Measurements from ENCODE around the gene AP2S1.
"Not testable (repeated sequence)": the region's sequence is repeated elsewhere in the genome, so short reads cannot be mapped to it uniquely, and the experiment has no call there.

AP2S1 gene

GRCh38 chr19:46866407-46867136 lies 15.9 kb upstream of the AP2S1 start:
- no peak for DNase-seq

GRCh38 chr19:46863818-46864629 lies 13.4 kb upstream of the AP2S1 start:
- DNase-seq, result no peak

GRCh38 chr19:46862974-46863632 lies 12.5 kb upstream of the AP2S1 start:
- DNase-seq, result no peak

- DNase-seq, result no peak
Measured at GRCh38 chr19:46862503-46862834, 11.8 kb upstream of the AP2S1 start.

DNA sequence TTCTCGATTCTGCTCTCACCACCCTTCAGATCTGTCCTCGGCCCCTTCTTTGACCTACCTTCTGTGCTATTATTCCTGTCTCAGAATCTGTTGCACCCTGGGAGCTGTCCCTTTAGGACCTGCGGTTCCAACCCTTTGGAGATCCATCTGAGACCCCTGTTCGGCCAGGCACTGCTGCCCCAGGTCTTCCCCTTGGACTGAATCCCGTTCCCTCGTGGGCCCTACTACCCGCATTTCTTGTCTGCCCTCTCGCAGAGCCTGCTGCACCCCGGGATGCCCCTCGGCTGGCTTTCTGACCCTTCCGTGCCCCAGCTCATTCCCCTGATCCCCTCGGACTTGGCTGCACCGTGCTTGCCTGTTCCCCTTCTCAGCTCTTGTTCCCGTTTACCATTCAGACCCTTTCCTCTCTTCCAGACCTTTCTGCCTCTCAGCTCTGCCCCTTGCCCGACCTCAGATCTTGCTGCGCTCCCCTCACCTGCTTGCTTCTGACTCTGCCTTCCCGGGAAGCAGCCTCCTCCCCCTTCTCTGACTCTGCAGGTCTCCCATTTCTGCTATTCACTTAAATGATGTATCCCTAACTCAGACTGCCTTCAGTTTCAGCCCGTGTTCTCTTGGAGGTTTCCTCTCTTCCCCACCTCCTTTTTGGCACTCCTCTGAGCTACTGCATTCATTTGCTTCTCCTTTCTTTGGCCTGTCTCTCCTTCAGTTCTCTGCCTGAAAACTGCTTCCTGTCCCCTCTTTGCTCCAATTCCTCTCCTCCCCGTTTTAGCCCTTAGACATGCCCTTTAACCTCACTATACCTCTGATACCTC lies 11.3 kb upstream of the AP2S1 start:
- peak; percentile 64 for DNase-seq

GRCh38 chr19:46860846-46861690 lies 10.4 kb upstream of the AP2S1 start, which contains the start of gene ARHGAP35:
ARHGAP35 (plus strand) TSS chr19:46860997; CDS start chr19:46918676, 57,679 bp downstream.
- DNase-seq, result peak; percentile 69

GRCh38 chr19:46860125-46860845 lies 9.6 kb upstream of the AP2S1 start:
- peak; percentile 96 for DNase-seq

DNA sequence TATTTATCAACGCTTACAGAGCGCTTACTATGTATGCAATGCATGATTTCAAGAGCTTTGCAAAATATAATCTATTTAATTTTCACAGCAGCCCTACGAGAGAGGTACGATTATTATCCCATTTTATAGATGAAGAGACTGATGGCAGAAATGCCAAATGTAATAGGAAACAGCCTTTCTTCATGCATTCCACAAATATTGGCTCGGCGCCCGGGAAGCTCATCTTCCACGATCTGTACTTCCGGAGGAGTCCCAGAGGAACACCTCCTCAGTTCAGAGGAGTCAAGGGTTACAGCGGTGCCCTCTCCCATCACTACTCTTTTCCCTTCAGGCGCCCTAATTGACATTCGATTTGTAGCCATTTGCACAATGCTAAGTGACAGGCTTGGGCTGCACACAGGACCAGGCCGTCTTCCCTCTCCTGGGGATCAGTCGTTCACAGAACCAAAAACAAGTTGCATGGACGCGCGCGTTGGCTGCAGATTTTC lies 9.0 kb upstream of the AP2S1 start:
- no peak for DNase-seq

DNA sequence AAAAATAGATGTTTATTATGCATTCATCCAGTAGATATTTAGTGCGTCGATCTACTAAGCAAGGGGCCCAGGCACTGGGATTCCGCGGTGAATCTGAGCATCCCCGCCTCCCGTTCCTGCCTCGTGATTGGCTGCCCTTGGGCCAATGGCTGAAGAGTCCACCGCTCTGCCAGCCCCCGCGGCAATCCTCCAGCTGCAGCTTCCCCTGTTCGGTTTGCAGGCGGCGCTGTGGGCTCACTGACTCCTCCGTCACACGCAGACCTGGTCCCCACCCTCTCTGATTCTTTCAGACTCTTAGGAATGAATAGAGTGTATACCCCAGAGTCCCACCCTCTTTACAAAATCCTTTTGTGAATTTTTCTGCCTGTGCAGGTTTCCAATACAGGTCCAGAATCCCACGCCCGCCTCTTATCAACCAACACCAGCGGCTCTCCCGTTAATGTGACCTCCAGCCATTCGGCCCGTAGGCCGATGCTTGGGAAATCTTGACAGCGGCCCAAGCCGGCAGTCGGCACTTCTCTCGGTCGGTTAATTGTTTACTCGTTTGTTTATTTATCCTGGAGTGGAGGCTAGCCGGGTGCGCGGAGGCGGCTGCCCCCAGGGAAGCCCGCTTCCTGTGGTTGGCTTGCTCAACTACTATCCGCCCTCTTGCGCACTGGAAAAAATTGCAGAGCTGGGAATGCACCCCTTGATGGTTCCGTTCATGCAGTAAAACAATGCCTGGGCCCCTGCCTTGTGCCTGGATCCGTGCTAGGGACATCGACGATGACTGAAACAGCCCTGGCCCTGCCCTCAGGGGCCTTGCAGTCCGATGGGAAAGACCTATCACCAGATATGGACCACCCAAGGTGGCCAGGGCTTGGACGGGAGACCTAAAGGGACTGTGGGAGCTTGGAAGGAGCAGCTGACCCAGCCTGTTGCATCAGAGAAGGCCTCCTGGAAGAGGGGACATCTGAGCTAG lies 5.7 kb upstream of the AP2S1 start:
- peak; percentile 92 for DNase-seq

DNA sequence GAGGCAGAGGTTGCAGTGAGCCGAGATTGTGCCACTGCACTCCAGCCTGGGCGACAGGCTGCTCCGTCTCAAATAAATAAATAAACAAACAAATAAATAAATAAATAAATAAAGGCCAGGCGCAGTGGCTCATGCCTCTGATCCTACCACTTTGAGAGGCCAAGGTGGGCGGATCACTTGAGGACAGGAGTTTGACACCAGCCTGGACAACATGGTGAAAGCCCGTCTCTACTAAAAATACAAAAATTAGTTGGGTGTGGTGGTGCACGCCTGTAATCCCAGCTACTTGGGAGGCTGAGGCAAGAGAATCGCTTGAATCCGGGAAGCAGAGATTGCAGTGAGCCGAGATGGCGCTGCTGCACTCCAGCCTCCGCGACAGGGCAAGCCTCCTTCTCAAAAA lies 4.1 kb upstream of the AP2S1 start:
- not testable (repeated sequence) for DNase-seq

- no peak for DNase-seq
Measured at GRCh38 chr19:46852830-46853229, 2.2 kb upstream of the AP2S1 start.

DNA sequence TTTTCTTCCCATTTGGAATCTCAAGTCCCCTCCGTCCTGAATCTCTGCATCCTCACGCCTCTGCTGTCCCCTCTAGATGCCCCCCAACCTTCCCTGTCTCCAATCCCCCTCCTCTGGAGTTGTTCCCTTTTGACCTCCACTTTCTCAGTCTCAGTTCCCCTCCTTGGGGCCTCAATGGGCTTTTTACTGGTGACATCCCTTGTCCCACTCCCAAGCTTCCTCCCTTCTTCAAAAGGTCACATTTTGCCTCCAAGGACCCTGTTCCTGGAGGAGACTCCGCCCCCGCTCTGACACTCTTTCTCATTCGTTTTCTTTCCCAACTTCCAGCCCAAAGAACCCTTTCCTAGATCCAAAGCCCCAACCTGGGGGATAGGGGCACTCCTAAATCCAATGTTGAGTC lies 1.0 kb downstream of the AP2S1 start:
- no peak for DNase-seq

DNA sequence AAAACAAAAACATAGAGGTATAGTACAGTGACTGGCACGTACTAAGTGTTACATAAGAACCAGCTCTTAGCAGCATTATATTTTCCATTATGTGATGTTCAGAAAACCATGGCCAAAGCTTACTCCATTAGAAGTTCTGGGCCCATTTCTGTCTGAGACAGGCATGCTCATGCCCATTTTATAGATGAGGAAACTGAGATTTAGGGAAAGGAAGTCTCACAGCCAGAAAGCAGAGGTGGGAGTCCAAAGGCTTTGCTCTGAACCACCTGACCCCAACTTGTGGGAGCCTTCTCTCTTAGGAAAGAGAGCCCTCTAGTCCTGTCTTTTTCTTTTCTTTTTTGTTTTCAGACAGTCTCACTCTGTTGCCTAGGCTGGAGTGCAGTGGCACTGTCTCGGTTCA lies 2.3 kb downstream of the AP2S1 start:
- DNase-seq, result no peak

GRCh38 chr19:46847528-46847927 lies 3.1 kb downstream of the AP2S1 start:
- no peak for DNase-seq

DNA sequence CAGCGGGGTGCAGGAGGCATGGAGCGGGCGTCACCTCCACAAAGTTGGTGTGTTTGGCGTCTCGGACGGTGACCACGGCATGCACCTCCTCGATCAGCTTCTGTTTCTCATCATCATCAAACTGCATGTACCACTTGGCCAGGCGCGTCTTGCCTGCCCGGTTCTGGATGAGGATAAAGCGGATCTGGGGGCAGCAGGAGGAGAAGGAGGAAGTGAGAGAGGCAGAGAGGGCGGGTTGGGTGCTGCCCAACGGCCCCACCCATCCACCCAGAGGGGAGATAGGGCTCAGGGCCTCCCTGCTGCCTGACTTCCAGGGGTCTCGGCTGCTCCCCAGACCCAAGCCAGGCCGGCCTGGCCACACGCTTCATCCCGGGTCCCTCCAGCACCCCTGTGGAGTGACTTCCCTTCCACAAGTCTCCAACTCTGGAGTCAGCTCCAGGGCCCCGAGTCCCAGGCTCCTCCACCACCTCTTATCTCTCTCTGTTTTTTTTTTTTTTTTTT lies 4.6 kb downstream of the AP2S1 start:
- DNase-seq, result no peak

- DNase-seq, result no peak
Measured at GRCh38 chr19:46844067-46844489, 6.6 kb downstream of the AP2S1 start.

GRCh38 chr19:46842791-46843190 lies 7.9 kb downstream of the AP2S1 start:
- no peak for DNase-seq

GRCh38 chr19:46841458-46842083 lies 9.1 kb downstream of the AP2S1 start:
- DNase-seq, result no peak

DNA sequence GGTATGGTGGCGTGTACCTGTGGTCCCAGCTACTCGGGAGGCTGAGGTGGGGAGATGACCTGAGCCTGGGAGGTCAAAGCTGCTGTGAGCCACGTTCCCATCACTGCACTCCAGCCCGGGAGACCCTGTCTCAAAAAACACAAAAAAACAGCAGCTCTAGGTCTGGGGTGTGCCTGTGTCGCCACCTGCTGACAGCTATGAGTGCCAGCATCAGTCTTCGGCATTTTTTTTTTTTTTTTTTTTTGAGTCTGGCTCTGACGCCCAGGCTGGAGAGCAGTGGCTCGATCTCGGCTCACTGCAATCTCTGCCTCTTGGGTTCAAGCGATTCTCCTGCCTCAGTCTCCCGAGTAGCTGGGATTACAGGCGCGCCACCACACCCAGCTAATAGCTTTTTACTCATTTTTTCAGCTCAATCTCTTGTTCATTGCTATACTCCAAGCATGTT lies 10.1 kb downstream of the AP2S1 start:
- peak; percentile 70 for DNase-seq
